B cell (primary cell): ENCODE data around the gene LMAN2. TPM values are rescaled to one million over a fixed set of nuclear protein-coding genes. Genes with fewer than 3 reads are reported as not detected.

Experiments
- ATAC-seq: fragments of 200-7000 bp; cut with Tn5 transposase; one replicate; pipeline ENCODE4 v1.10.0; 2021; ENCODE audit warnings: low read depth, mild to moderate bottlenecking, moderate number of reproducible peaks, moderate library complexity
- CTCF ChIA-PET: fragments of 350-600 bp; sonication (Branson Sonifier 250); formaldehyde crosslinking; loops from one replicate; lab custom pipeline; 2021; ENCODE audit warnings: antibody characterized with exemption, inconsistent platforms; lab: Charles Lee
- POLR2A ChIA-PET: fragments of 350-600 bp; sonication (Branson Sonifier 250); formaldehyde crosslinking; loops from one replicate; lab custom pipeline; 2021; ENCODE audit warnings: antibody characterized with exemption; lab: Charles Lee
- DNase-seq: peaks from one replicate; pipeline ENCODE4 v3.0.0; 2013
- H2AFZ ChIP-seq: 2 replicates; pipeline ENCODE4 v1.6.1; 2012; ENCODE audit warnings: mild to moderate bottlenecking, low read depth, low read length; ENCODE audit not compliant: insufficient read depth, poor library complexity, severe bottlenecking
- H3K27ac ChIP-seq, 2 donors: 1 replicate in 1 of 2; 2 replicates in 1 of 2; pipeline ENCODE4 v1.5.1; 2012 to 2013; ENCODE audit warnings: low read length in 2 of 2, mild to moderate bottlenecking in 2 of 2, moderate library complexity in 1 of 2
- H3K27me3 ChIP-seq, 4 experiments: fragments of 200-600 bp in 1 of 4; sonication (generic) in 1 of 4; replicated peaks in 1 of 4; 1 replicate in 2 of 4; 2 replicates in 2 of 4; pipeline versions ENCODE4 v1.6.1 to v1.7.0; 2013 to 2016; ENCODE audit warnings: low read length in 3 of 4, mild to moderate bottlenecking in 2 of 4, mixed read lengths in 1 of 4, moderate library complexity in 1 of 4; ENCODE audit not compliant: insufficient read depth in 4 of 4, control insufficient read depth in 3 of 4; ENCODE audit errors: control extremely low read depth in 1 of 4
- H3K36me3 ChIP-seq, 2 experiments: replicated peaks in 1 of 2; 1 replicate in 1 of 2; 2 replicates in 1 of 2; pipeline versions ENCODE4 v1.6.1 to v1.7.1; 2013; ENCODE audit warnings: low read length in 1 of 2; ENCODE audit not compliant: insufficient read depth in 2 of 2, control insufficient read depth in 1 of 2; ENCODE audit errors: control extremely low read depth in 1 of 2, extremely low read depth in 1 of 2
- H3K4me1 ChIP-seq, 2 donors: fragments of 200-600 bp in 1 of 2; sonication (generic) in 1 of 2; 1 replicate in 1 of 2; 2 replicates in 1 of 2; pipeline versions ENCODE4 v1.5.1 to v1.6.1; 2013 to 2017; ENCODE audit warnings: low read length in 2 of 2; ENCODE audit not compliant: control insufficient read depth in 2 of 2, insufficient read depth in 2 of 2
- H3K4me2 ChIP-seq: replicated peaks from 2 replicates; pipeline ENCODE3; 2012; ENCODE audit warnings: mild to moderate bottlenecking, low read depth, low read length; ENCODE audit not compliant: poor library complexity, severe bottlenecking
- H3K4me3 ChIP-seq, 5 experiments: fragments of 200-600 bp in 1 of 5; sonication (generic) in 1 of 5; 1 replicate in 3 of 5; 2 replicates in 2 of 5; pipeline versions ENCODE4 v1.5.1 to v1.7.0; 2011 to 2016; ENCODE audit warnings: low read length in 4 of 5, mild to moderate bottlenecking in 4 of 5, low read depth in 2 of 5, control low read depth in 1 of 5, moderate library complexity in 1 of 5; ENCODE audit not compliant: insufficient read depth in 1 of 5; ENCODE audit errors: control extremely low read depth in 1 of 5, extremely low read depth in 1 of 5
- H3K79me2 ChIP-seq: fragments of 200-600 bp; sonication (generic); one replicate; pipeline ENCODE4 v1.6.0; 2016; ENCODE audit warnings: low read length; ENCODE audit not compliant: control insufficient read depth, insufficient read depth
- H3K9ac ChIP-seq: fragments of 200-600 bp; sonication (generic); 2 replicates; pipeline ENCODE4 v1.6.1; 2017; ENCODE audit warnings: mild to moderate bottlenecking, low read length, moderate library complexity
- H3K9me3 ChIP-seq, 3 donors: one replicate each; pipeline versions ENCODE4 v1.6.1 to v1.7.1; 2013; ENCODE audit warnings: low read length in 2 of 3; ENCODE audit not compliant: control insufficient read depth in 2 of 3, insufficient read depth in 1 of 3; ENCODE audit errors: control extremely low read depth in 1 of 3
- H4K20me1 ChIP-seq: 2 replicates; pipeline ENCODE4 v1.6.0; 2012; ENCODE audit warnings: mild to moderate bottlenecking, low read length; ENCODE audit not compliant: insufficient read depth, control insufficient read depth, poor library complexity, severe bottlenecking
- H3K27ac Mint-ChIP-seq: one replicate; pipeline ENCODE4 v1.8.0; 2021; ENCODE audit warnings: mixed read lengths
- H3K27me3 Mint-ChIP-seq: one replicate; pipeline ENCODE4 v1.8.0; 2021; ENCODE audit warnings: mixed read lengths
- H3K4me1 Mint-ChIP-seq: one replicate; pipeline ENCODE4 v1.8.0; 2021; ENCODE audit warnings: mixed read lengths
- H3K4me3 Mint-ChIP-seq: one replicate; pipeline ENCODE4 v1.8.0; 2021; ENCODE audit warnings: mixed read lengths
- H3K9me3 Mint-ChIP-seq: one replicate; pipeline ENCODE4 v1.8.0; 2022; ENCODE audit warnings: mixed read lengths; ENCODE audit not compliant: insufficient read depth
- EZH2 ChIP-seq: IDR thresholded peaks from 2 replicates; pipeline ENCODE4 v1.6.1; 2012; ENCODE audit warnings: borderline replicate concordance, low read depth, mild to moderate bottlenecking, moderate library complexity, low read length; ENCODE audit not compliant: insufficient read depth, poor library complexity, severe bottlenecking
- WGBS: methylation state at CpG from one replicate; pipeline ENCODE4 v1.1.5; 2013; ENCODE audit warnings: missing lambda C conversion rate; ENCODE audit not compliant: insufficient coverage; 5-methylcytosine and 5-hydroxymethylcytosine counted together
- intact Hi-C: fragments of 100-400 bp; cut with micrococcal nuclease; formaldehyde crosslinking; loops from one replicate; pipeline ENCODE4 v1.10.0; 2022
- polyA plus RNA-seq: library from polyadenylated mRNA; depleted of rRNA; stranded (reverse); fragments of >200 nt; gene quantifications from 2 replicates; pipeline ENCODE4 v1.2.3, GENCODE V29; 2012
- total RNA-seq, 2 donors: library from RNA; stranded (reverse); fragments of 120-200 nt in 1 of 2; gene quantifications; 1 replicate in 1 of 2; 2 replicates in 1 of 2; pipeline versions ENCODE4 v1.2.3 to v1.2.4, GENCODE V29; 2013 to 2022
- TF ChIP-seq, protein P1 (sequence below): fragments of 200-600 bp; IDR thresholded peaks from one replicate; pipeline ENCODE4 v1.8.0; 2022; ENCODE audit warnings: antibody characterized with exemption, mild to moderate bottlenecking

The LMAN2 gene
- total and polyA plus RNA-seq, 2 donors (not counting 1 experiment from before 2014, with no cell fraction given): 99.4 to 123 TPM

DNA sequence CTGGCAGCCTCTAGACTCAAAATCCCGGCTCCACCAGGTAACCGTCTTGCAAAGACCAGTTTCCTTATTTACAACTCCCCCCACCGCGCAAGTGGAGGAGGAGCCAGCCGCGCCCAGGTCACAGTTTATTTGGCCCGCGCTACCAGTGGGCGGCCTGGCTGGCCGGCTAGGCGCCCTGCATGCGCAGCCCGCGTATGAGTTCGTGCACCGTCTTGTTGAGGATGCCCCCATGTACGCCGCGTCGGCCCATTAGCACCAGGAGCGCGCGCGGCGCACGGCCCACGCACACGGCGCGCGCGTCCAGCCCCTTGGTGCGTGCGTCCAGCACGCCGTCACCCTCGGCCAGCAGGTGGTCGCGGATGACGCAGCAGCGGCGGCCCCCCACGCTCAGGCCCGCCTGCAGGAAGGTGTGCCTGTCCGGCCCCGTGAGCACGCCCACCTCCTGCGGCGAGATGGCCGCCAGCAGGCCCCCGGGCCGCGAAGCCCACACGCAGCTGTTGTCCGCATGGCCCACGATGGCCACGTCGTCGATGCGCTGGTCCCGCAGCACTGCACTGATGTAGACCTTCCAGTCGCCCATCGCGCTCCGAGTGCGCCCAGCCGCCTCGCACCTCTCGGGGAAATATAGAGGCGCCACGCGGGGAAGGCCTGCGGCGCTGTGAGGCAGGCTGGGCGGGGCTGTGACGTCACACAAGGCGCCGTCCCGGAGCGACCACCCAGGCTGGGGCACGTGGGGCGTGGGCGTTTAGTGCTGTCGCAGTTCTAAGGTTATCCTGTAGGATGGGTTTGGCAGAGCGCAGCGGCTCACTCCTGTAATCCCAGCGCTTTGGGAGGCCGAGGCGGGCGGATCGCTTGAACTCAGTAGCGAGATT lies 48.8 kb upstream of the LMAN2 start, which contains the start of gene PFN3:
TSS of gene PFN3 (minus strand) at position 665 of the 872 bp plus-strand sequence. CDS start at position 580, 85 bp downstream.
- Histone ChIP-seq H3K27ac (no peak within 1 kb of the TSS), H2AFZ (no peak within 1 kb of the TSS), H3K79me2 (no peaks in the 10 kb centered on the region), H3K9ac (no peak within 1 kb of the TSS), H4K20me1 (no peaks in the 10 kb centered on the region), H3K9me3 (peaks cover 0 to 19% (median 0%) of the 10 kb centered on the region in 3 donors), H3K4me3 (no peak within 1 kb of the TSS), H3K4me2 (no peak within 1 kb of the TSS), H3K27me3 (peaks cover 0 to 40% (median 9%) of the 10 kb centered on the region in 4 experiments), H3K4me1 (peaks cover 25 to 33% of the 10 kb centered on the region in 2 donors), H3K36me3 (no peaks in the 10 kb centered on the region)
- 83% methylated on average over 76 of the region's 92 CpGs for WGBS
- Mint-ChIP-seq H3K9me3 (no peaks in the 10 kb centered on the region), H3K4me3 (no peak within 1 kb of the TSS), H3K27ac (no peak within 1 kb of the TSS), H3K4me1 (peaks cover 26% of the 10 kb centered on the region), H3K27me3 (peaks cover 14% of the 10 kb centered on the region)
- ChIA-PET POLR2A (interaction anchor here (0.8 kb wide), 1 partner anchor 55 kb away, joined by 3 read pairs; no protein-coding TSS in a partner anchor), CTCF (interaction anchor here (6.1 to 12.7 kb wide), 2 partner anchors 9 to 48 kb away, joined by 146 to 628 read pairs; partner anchors contain the start of gene PRR7)
- ATAC-seq: no peak
- intact Hi-C loops: loop anchor here (10.0 kb wide), 2 partner anchors 205 to 285 kb away; partner anchors contain the start of gene B4GALT7
- TF ChIP-seq EZH2: no peak
- TF ChIP-seq, protein P1, sequence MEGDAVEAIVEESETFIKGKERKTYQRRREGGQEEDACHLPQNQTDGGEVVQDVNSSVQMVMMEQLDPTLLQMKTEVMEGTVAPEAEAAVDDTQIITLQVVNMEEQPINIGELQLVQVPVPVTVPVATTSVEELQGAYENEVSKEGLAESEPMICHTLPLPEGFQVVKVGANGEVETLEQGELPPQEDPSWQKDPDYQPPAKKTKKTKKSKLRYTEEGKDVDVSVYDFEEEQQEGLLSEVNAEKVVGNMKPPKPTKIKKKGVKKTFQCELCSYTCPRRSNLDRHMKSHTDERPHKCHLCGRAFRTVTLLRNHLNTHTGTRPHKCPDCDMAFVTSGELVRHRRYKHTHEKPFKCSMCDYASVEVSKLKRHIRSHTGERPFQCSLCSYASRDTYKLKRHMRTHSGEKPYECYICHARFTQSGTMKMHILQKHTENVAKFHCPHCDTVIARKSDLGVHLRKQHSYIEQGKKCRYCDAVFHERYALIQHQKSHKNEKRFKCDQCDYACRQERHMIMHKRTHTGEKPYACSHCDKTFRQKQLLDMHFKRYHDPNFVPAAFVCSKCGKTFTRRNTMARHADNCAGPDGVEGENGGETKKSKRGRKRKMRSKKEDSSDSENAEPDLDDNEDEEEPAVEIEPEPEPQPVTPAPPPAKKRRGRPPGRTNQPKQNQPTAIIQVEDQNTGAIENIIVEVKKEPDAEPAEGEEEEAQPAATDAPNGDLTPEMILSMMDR: no peak
- peak; percentile 19 for DNase-seq
